Liver (tissue), 9 donors: ENCODE data around the gene PFKFB3. TPM values are rescaled to one million over a fixed set of nuclear protein-coding genes. Genes with fewer than 3 reads are reported as not detected.
A peak's percentile ranks its signal among the peaks of the same experiment; 100 is the strongest.

ENCODE experiments used
- DNase-seq: peaks from one replicate; pipeline ENCODE4 v3.0.0-alpha.2; 2017; ENCODE audit warnings: low spot score
- H3K27ac ChIP-seq, 2 donors: one replicate each; pipeline ENCODE4 v1.7.0; 2013; ENCODE audit warnings: inconsistent platforms in 2 of 2, low read length in 2 of 2, control low read depth in 1 of 2, low read depth in 1 of 2, mild to moderate bottlenecking in 1 of 2
- H3K27me3 ChIP-seq, 4 donors: one replicate each; pipeline versions ENCODE4 v1.6.1 to v1.7.0; 2013; ENCODE audit warnings: low read length in 3 of 4, inconsistent platforms in 1 of 4, mild to moderate bottlenecking in 1 of 4, moderate library complexity in 1 of 4; ENCODE audit not compliant: control insufficient read depth in 4 of 4, insufficient read depth in 4 of 4
- H3K36me3 ChIP-seq, 4 donors: one replicate each; pipeline versions ENCODE4 v1.6.1 to v1.7.0; 2013; ENCODE audit warnings: low read length in 3 of 4, mild to moderate bottlenecking in 3 of 4, low read depth in 1 of 4, moderate library complexity in 1 of 4; ENCODE audit not compliant: control insufficient read depth in 4 of 4, insufficient read depth in 3 of 4
- H3K4me1 ChIP-seq, 4 donors: one replicate each; pipeline versions ENCODE4 v1.6.1 to v1.7.0; 2013; ENCODE audit warnings: low read length in 3 of 4, mild to moderate bottlenecking in 3 of 4, moderate library complexity in 1 of 4; ENCODE audit not compliant: control insufficient read depth in 4 of 4, insufficient read depth in 4 of 4
- H3K4me3 ChIP-seq, 3 donors: one replicate each; pipeline versions ENCODE4 v1.6.1 to v1.7.0; 2013; ENCODE audit warnings: low read length in 3 of 3, control low read depth in 1 of 3, low read depth in 1 of 3, mild to moderate bottlenecking in 1 of 3
- H3K9ac ChIP-seq, 2 donors: one replicate each; pipeline ENCODE4 v1.7.0; 2013; ENCODE audit warnings: low read length in 2 of 2, mild to moderate bottlenecking in 2 of 2, moderate library complexity in 2 of 2, control low read depth in 1 of 2, low read depth in 1 of 2
- H3K9me3 ChIP-seq, 4 donors: one replicate each; pipeline versions ENCODE4 v1.6.1 to v1.7.0; 2013; ENCODE audit warnings: low read length in 3 of 4; ENCODE audit not compliant: control insufficient read depth in 4 of 4
- ATF3 ChIP-seq: IDR thresholded peaks from 2 replicates; pipeline ENCODE4 v1.6.1; 2016; ENCODE audit warnings: antibody characterized with exemption
- CTCF ChIP-seq: fragments of 150-350 bp; IDR thresholded peaks from 2 replicates; pipeline ENCODE4 v1.5.1; 2017; ENCODE audit warnings: improper control_type of control experiment, low read depth, low read length; ENCODE audit not compliant: missing input control
- EGR1 ChIP-seq, 2 donors: IDR thresholded peaks; 2 replicates each; pipeline ENCODE4 v1.6.1; 2016 to 2018; ENCODE audit warnings: antibody characterized with exemption in 2 of 2, low read depth in 2 of 2
- FOXA1 ChIP-seq: IDR thresholded peaks from 2 replicates; pipeline ENCODE4 v1.6.1; 2016; ENCODE audit warnings: antibody characterized with exemption
- FOXA2 ChIP-seq: IDR thresholded peaks from 2 replicates; pipeline ENCODE4 v1.6.1; 2016; ENCODE audit warnings: antibody characterized with exemption
- HNF4A ChIP-seq, 2 donors: conservative IDR thresholded peaks; 2 replicates each; pipeline ENCODE4 v1.6.1; 2016; ENCODE audit warnings: antibody characterized with exemption in 2 of 2, mild to moderate bottlenecking in 2 of 2
- JUND ChIP-seq, 2 donors: IDR thresholded peaks; 2 replicates each; pipeline ENCODE4 v1.6.1; 2016; ENCODE audit warnings: antibody characterized with exemption in 2 of 2
- MAX ChIP-seq: IDR thresholded peaks from 2 replicates; pipeline ENCODE4 v1.6.1; 2016; ENCODE audit warnings: antibody characterized with exemption
- NR2F2 ChIP-seq: IDR thresholded peaks from 2 replicates; pipeline ENCODE4 v1.6.1; 2016; ENCODE audit warnings: antibody characterized with exemption
- RAD21 ChIP-seq, 2 donors: IDR thresholded peaks; 2 replicates each; pipeline ENCODE4 v1.6.1; 2016; ENCODE audit warnings: antibody characterized with exemption in 2 of 2, mild to moderate bottlenecking in 2 of 2
- REST ChIP-seq: IDR thresholded peaks from 2 replicates; pipeline ENCODE4 v1.6.1; 2016; ENCODE audit warnings: antibody characterized with exemption, mild to moderate bottlenecking
- RXRA ChIP-seq, 2 donors: IDR thresholded peaks; 2 replicates each; pipeline ENCODE4 v1.6.1; 2017 to 2018; ENCODE audit warnings: antibody characterized with exemption in 2 of 2, mild to moderate bottlenecking in 1 of 2
- SP1 ChIP-seq: IDR thresholded peaks from 2 replicates; pipeline ENCODE4 v1.6.1; 2018; ENCODE audit warnings: antibody characterized with exemption, mild to moderate bottlenecking
- YY1 ChIP-seq: IDR thresholded peaks from 2 replicates; pipeline ENCODE4 v1.6.1; 2016; ENCODE audit warnings: antibody characterized with exemption, mild to moderate bottlenecking
- ZBTB33 ChIP-seq: IDR thresholded peaks from 2 replicates; pipeline ENCODE4 v1.6.1; 2016; ENCODE audit warnings: antibody characterized with exemption
- WGBS: extraction: QIAGEN DNeasy Blood & Tissue Kit; methylation state at CpG from one replicate; pipeline ENCODE4 v1.1.7; 2013; 5-methylcytosine and 5-hydroxymethylcytosine counted together
- polyA plus RNA-seq, 2 donors: library from polyadenylated mRNA; stranded (reverse) in 1 of 2; unstranded in 1 of 2; fragments of 200-250 nt in 1 of 2; fragments of >200 nt in 1 of 2; fragmentation: Nextera tagmentation in 1 of 2; extraction: Ambion mirVana in 1 of 2; gene quantifications; one replicate each; pipeline versions ENCODE4 v1.2.1 to v1.2.3, GENCODE V29; 2013 to 2015
- total RNA-seq, 2 donors: library from RNA; depleted of rRNA; stranded (reverse); fragments of >200 nt; gene quantifications; one replicate each; pipeline ENCODE4 v1.2.3, GENCODE V29; 2014
- donor health status: healthy.
- donor health status: healthy.
- donor health status: healthy.
- donor health status: healthy.
- donor health status: healthy.

Gene PFKFB3
- total and polyA plus RNA-seq, 4 donors = 1.6 to 9.1 (median 5.8) TPM

GRCh38 chr10:6173203-6173602 is 29.5 kb upstream of the PFKFB3 start:
- peaks cover 12 to 43% (median 24%) of the 10 kb centered on the region in 4 donors for H3K4me1 ChIP-seq
- 74% methylated on average over 8 of the region's 8 CpGs for WGBS
- peak overlapping the region in 1 of 2 donors; percentile 79 for H3K27ac ChIP-seq
- no peak for DNase-seq
- H3K36me3 ChIP-seq = no peaks in the 10 kb centered on the region
- TF ChIP-seq ZBTB33 = no peak
- peak in 1 of 2 donors; percentile 61 for TF ChIP-seq RAD21 (IDR thresholded peaks at IDR 0.05)
- no peak for TF ChIP-seq JUND (IDR thresholded peaks at IDR 0.05)
- TF ChIP-seq NR2F2 = no peak
- no peaks in the 10 kb centered on the region for H3K27me3 ChIP-seq
- H3K4me3 ChIP-seq = no peak overlapping the region
- H3K9me3 ChIP-seq = no peaks in the 10 kb centered on the region
- no peak overlapping the region for H3K9ac ChIP-seq

GRCh38 chr10:6174201-6174874 is 28.4 kb upstream of the PFKFB3 start:
- H3K27me3 ChIP-seq = no peaks in the 10 kb centered on the region
- H3K27ac ChIP-seq = peak overlapping the region; percentile 60 to 79
- H3K4me1 ChIP-seq = peaks cover 12 to 53% (median 28%) of the 10 kb centered on the region in 4 donors
- H3K9me3 ChIP-seq = no peaks in the 10 kb centered on the region
- WGBS = 55% methylated on average over 22 of the region's 22 CpGs
- no peak for DNase-seq
- H3K4me3 ChIP-seq = no peak overlapping the region
- no peaks in the 10 kb centered on the region for H3K36me3 ChIP-seq
- no peak overlapping the region for H3K9ac ChIP-seq
- TF ChIP-seq SP1 (peak; percentile 37), EGR1 (IDR thresholded peaks at IDR 0.05; ENCODE audit: low read depth in 2 of 2) (no peak), HNF4A (conservative IDR thresholded peaks at IDR 0.05) (peak; percentile 43 to 69), FOXA1 (peak; percentile 56), JUND (IDR thresholded peaks at IDR 0.05) (peak in 1 of 2 donors; percentile 52), MAX (no peak), YY1 (peak; percentile 35), FOXA2 (peak; percentile 72), RXRA (IDR thresholded peaks at IDR 0.05) (peak; percentile 73 to 89), RAD21 (IDR thresholded peaks at IDR 0.05) (peak; percentile 23 to 31)

GRCh38 chr10:6175329-6176055 is 27.2 kb upstream of the PFKFB3 start:
- Histone ChIP-seq H3K36me3 (no peaks in the 10 kb centered on the region), H3K9me3 (no peaks in the 10 kb centered on the region), H3K4me3 (no peak overlapping the region), H3K9ac (no peak overlapping the region), H3K4me1 (peaks cover 12 to 48% (median 25%) of the 10 kb centered on the region in 4 donors), H3K27me3 (no peaks in the 10 kb centered on the region), H3K27ac (no peak overlapping the region)
- WGBS = 72% methylated on average over 16 of the region's 16 CpGs
- no peak for DNase-seq
- no peak for TF ChIP-seq REST
- TF ChIP-seq ZBTB33 = no peak
- no peak for TF ChIP-seq ATF3
- no peak for TF ChIP-seq MAX
- TF ChIP-seq CTCF = no peak
- TF ChIP-seq HNF4A (conservative IDR thresholded peaks at IDR 0.05) = no peak
- TF ChIP-seq FOXA2 = no peak
- TF ChIP-seq JUND (IDR thresholded peaks at IDR 0.05) = no peak
- no peak for TF ChIP-seq NR2F2
